D721Med (cell line): ENCODE data around the gene PDSS2.

ENCODE experiments used
- DNase-seq: peaks from one replicate; pipeline ENCODE4 v3.0.0; 2011; ENCODE audit warnings: low spot score; ENCODE audit not compliant: insufficient read length
- FAIRE-seq: peaks from 2 replicates; lab custom pipeline; 2011; peaks lifted over from hg19 to GRCh38; lab: Jason Lieb, UNC
- TF ChIP-seq, protein P1 (sequence below): IDR thresholded peaks from 2 replicates; pipeline ENCODE4 v1.5.1; 2012; ENCODE audit warnings: mild to moderate bottlenecking, control low read depth; ENCODE audit not compliant: insufficient read depth; ENCODE audit errors: missing control alignments

PDSS2 gene

DNA sequence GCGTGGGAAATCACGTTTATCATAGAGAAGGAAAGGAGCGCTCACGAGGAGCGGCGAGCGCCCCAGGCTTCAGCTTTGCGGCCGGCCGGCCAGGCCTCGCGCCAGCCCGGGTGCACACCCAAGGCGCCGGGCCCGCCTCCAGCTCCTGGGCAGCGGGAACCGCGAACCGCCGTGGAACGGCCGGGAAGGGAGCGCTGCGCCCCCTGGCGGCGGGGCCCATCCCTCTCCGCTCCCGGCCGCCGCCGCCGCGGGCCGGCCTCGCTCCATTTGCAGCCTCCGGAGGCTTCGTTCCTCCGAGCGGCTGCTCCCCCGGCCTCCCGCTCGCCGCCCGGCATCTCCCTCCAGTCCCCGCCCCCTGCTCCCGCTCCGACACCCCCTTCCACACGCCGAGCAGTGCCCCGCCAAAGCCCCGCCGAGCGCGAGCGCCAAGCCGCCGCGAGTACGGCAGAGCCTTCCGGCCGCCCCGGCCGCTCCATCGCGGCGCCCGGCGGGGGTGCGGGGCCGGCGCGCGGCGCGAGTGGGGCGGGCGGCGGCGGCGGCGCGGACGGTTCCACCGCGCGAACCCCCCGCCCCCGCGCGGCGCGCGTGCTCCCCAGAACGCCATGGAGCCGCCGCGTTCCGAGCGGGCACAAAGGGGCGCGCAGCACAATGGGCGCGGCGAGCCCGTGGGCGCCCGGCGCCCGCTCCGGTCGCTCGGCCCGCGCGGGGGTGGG, 345.0 kb downstream of the PDSS2 start:
- TF ChIP-seq, protein P1, sequence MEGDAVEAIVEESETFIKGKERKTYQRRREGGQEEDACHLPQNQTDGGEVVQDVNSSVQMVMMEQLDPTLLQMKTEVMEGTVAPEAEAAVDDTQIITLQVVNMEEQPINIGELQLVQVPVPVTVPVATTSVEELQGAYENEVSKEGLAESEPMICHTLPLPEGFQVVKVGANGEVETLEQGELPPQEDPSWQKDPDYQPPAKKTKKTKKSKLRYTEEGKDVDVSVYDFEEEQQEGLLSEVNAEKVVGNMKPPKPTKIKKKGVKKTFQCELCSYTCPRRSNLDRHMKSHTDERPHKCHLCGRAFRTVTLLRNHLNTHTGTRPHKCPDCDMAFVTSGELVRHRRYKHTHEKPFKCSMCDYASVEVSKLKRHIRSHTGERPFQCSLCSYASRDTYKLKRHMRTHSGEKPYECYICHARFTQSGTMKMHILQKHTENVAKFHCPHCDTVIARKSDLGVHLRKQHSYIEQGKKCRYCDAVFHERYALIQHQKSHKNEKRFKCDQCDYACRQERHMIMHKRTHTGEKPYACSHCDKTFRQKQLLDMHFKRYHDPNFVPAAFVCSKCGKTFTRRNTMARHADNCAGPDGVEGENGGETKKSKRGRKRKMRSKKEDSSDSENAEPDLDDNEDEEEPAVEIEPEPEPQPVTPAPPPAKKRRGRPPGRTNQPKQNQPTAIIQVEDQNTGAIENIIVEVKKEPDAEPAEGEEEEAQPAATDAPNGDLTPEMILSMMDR, result peak; percentile 62
- DNase-seq (peak; percentile 57), FAIRE-seq (no peak)

DNA sequence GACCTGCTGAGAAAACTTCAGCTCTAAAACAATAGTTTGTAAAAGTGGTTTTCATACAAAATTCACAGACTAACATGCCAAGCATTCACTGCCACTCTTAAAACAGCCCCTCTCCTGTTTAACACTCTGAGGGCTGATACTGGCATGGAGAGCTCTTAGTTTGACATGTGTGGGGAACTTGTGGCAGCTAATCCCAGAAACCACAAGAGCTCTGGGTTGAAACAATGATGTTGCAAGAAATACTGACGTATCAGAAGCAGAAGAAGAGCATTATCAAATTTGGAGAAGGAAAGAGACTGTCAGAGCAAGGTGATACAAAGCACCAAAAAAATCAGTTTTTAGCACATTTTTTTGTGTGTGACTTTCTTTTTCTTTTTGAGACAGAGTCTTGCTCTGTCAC, 349.2 kb downstream of the PDSS2 start:
- FAIRE-seq, result no peak
- DNase-seq, result no peak
- TF ChIP-seq, protein P1, result no peak

DNA sequence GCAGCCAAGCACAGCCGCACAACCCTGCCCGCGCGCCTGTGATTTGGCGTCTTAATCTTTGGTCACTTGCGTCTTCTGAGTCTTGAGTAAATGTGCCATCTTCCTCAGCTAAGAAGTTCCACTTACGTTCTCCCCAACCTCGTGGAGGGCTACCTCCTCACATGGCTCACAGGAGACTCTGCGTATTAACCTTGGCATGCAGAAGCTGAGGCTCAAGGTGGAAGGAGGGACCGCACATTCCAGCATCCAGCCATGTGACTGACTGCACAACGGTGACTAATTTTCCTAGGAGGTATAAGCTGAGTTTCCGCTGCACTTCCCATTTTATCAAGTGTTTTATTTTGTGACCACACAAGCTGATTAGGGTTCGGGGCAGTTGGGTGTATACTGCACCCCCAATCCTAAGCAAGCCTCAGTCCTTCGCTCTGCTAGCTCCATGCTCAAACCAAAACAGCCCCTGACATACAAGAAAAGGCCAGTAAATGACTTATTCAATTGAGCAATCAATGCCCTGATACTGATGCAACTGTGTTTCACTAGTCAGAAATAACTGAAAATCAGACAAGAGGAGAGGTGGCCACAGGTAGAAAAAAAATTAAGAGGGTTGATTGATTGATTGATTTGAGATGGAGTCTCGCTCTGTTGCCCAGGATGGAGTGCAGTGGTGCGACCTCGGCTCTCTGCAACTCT, 351.0 kb downstream of the PDSS2 start:
- TF ChIP-seq, protein P1, result no peak
- DNase-seq (no peak), FAIRE-seq (no peak)

DNA sequence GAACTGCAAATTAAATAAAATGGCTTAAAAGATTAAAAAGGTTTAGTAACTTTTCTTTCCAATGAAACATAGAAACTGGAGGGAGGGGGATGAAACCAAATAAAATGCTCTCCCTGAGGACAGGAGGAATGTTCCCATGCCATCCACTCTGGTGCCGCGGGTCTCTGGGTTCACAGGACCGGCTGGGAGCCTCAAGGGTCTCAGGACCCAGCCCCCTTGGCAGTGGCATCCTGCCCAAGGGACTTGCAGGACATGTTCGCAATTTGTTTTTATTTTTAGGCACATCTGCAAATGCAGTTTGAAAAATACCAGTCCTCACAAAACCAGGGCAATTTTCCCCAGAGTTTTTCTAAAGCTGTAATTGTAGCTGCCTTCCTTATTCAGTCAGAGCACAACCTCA, 351.6 kb downstream of the PDSS2 start:
- FAIRE-seq, result no peak

DNA sequence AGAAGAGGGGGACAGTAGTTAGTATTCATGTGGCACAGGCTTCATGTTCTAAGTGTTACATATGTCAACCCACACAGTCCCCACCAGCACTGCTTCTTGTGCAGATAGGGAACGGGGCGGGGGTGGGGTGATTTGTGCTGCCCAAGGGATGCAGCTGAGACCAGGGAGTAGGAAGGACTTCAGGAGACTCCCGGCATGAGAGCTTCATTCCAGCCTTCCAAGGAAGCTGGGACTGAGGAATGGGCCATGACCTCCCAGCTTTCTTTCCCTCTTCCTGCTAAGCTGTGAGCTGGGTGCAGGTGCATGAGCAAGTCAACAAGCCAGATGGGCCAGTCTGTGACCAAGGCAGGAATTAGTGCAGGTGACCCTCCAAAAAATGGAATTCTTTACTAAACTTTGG, 353.2 kb downstream of the PDSS2 start:
- DNase-seq, result no peak
- no peak for FAIRE-seq
- TF ChIP-seq, protein P1, result no peak

More for the DNA sequence above, 351.6 kb downstream of the PDSS2 start:
- TF ChIP-seq, protein P1, result no peak
- no peak for DNase-seq

DNA sequence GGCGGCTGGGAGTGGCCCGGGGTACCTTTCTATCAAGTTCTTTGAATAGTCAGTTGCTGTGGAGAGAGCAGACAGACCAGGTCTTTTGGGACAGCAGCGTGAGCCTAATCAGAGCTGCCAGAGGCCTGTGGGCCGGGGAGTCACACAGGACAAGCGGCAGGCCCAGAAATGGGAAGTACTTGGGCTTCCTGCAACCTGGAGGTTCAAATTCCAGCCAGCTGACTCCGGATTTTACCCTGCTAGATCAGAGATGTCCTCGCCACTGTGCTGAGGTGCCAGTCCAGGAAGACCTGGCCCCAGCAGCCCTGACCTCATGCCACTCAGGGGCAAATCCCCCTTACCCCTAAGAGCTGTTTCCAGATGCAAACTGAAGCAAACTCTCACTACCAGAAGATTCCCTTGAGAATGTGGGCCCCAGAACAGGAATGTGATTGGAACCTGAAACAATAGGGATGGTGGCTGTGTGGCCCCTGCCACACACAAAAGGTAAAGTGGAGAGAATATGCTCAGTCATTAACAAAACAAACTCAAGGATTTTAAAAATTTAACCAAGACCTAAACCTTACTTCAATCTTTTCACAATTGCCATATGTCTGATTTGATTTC, 353.8 kb downstream of the PDSS2 start:
- TF ChIP-seq, protein P1, result no peak
- DNase-seq (no peak), FAIRE-seq (no peak)
